Caco-2 (cell line): ENCODE measurements around the gene PHC3. TPM values are rescaled to one million over a fixed set of nuclear protein-coding genes. Genes with fewer than 3 reads are reported as not detected.

Source experiments
- BruUV-seq: library from RNA; stranded (reverse); fragments of 400-500 nt; replicated peaks from 2 replicates; lab custom pipeline; 2021; lab: Mats Ljungman, UMichigan
- CTCF ChIA-PET: fragments of 300-600 bp; sonication (Branson Sonifier 250); formaldehyde crosslinking; loops from one replicate; lab custom pipeline; 2022; ENCODE audit warnings: antibody characterized with exemption; lab: Charles Lee
- POLR2A ChIA-PET: fragments of 300-600 bp; sonication (Branson Sonifier 250); formaldehyde crosslinking; loops from one replicate; lab custom pipeline; 2022; ENCODE audit warnings: antibody characterized with exemption; lab: Charles Lee
- DNase-seq, 2 experiments: peaks; one replicate each; pipeline versions ENCODE4 v3.0.0 to v3.0.0-alpha.2; 2020 to 2022
- H3K27me3 ChIP-seq: replicated peaks from 2 replicates; pipeline ENCODE4 v1.6.0; 2011; ENCODE audit warnings: low read length; ENCODE audit not compliant: control insufficient read depth, insufficient read depth
- H3K36me3 ChIP-seq: 2 replicates; pipeline ENCODE4 v1.5.1; 2011; ENCODE audit warnings: low read length; ENCODE audit not compliant: control insufficient read depth, insufficient read depth
- H3K4me1 ChIP-seq: fragments of 250-450 bp; sonication (Bioruptor Pico); 2 replicates; pipeline ENCODE4 v1.5.1; 2020; ENCODE audit warnings: mild to moderate bottlenecking
- H3K4me3 ChIP-seq: 2 replicates; pipeline ENCODE4 v1.5.1; 2011; ENCODE audit warnings: low read depth, mild to moderate bottlenecking, control low read depth, low read length
- H3K9me3 ChIP-seq: fragments of 250-450 bp; sonication (Bioruptor Pico); 2 replicates; pipeline ENCODE4 v1.5.1; 2020; ENCODE audit warnings: mild to moderate bottlenecking, moderate library complexity
- H3K27ac Mint-ChIP-seq: one replicate; pipeline ENCODE4 v1.8.0; 2022; ENCODE audit warnings: mixed read lengths; ENCODE audit not compliant: unreplicated experiment
- H3K27me3 Mint-ChIP-seq: one replicate; pipeline ENCODE4 v1.8.0; 2022; ENCODE audit warnings: mixed read lengths; ENCODE audit not compliant: insufficient read depth, unreplicated experiment
- H3K36me3 Mint-ChIP-seq: one replicate; pipeline ENCODE4 v1.8.0; 2022; ENCODE audit warnings: mild to moderate bottlenecking, mixed read lengths; ENCODE audit not compliant: insufficient read depth, unreplicated experiment
- H3K4me1 Mint-ChIP-seq: one replicate; pipeline ENCODE4 v1.8.0; 2022; ENCODE audit warnings: low read depth, mixed read lengths; ENCODE audit not compliant: unreplicated experiment
- H3K4me3 Mint-ChIP-seq: one replicate; pipeline ENCODE4 v1.8.0; 2022; ENCODE audit warnings: mild to moderate bottlenecking, moderate library complexity, mixed read lengths; ENCODE audit not compliant: unreplicated experiment
- H3K9me3 Mint-ChIP-seq: one replicate; pipeline ENCODE4 v1.8.0; 2022; ENCODE audit warnings: mixed read lengths; ENCODE audit not compliant: unreplicated experiment
- CTCF ChIP-seq, 2 experiments: fragments of 200-600 bp in 1 of 2; IDR thresholded peaks; 1 replicate in 1 of 2; 2 replicates in 1 of 2; pipeline versions ENCODE4 v1.5.1 to v1.8.0; 2011 to 2022; ENCODE audit warnings: antibody characterized with exemption in 1 of 2, control low read depth in 1 of 2, inconsistent platforms in 1 of 2, low read depth in 1 of 2, low read length in 1 of 2, mild to moderate bottlenecking in 1 of 2, moderate library complexity in 1 of 2; ENCODE audit not compliant: insufficient read depth in 1 of 2, severe bottlenecking in 1 of 2, unreplicated experiment in 1 of 2
- intact Hi-C: fragments of 100-400 bp; cut with micrococcal nuclease; formaldehyde crosslinking; loops from one replicate; pipeline ENCODE4 v1.10.0; 2022; ENCODE audit not compliant: unreplicated experiment
- total RNA-seq: library from RNA; stranded (reverse); gene quantifications from 2 replicates; pipeline ENCODE4 v1.2.3, GENCODE V29; 2022

The PHC3 gene
- total RNA-seq, 1 experiment from 2014 or later: 29.8 TPM

DNA sequence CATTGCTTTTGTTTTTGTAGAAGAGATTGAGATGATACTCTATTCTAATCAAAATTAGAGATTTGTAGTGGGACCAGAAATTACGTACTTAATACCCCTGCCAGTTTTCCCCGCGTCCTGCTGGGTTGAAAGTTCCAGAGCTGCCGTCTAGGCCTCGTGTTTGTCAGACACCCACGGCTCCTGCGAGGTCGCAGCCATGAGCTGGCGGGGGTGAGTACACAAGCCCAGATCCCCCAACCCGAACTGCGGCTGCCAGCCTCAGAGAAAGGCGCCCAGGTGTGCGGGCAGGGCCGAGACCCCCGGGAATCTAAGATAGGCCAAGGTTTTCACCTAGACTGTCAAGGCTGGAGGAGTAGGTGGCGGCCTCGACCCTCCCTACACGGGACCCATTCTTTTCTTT, 117.4 kb downstream of the PHC3 start:
- BruUV-seq: no TSS peak
- Mint-ChIP-seq H3K27me3 (no peaks in the 10 kb centered on the region), H3K27ac (no peak overlapping the region), H3K36me3 (peaks cover 7% of the 10 kb centered on the region), H3K9me3 (no peaks in the 10 kb centered on the region), H3K4me1 (no peaks in the 10 kb centered on the region), H3K4me3 (no peak overlapping the region)
- ChIA-PET CTCF (interaction anchor here (0.7 kb wide), 1 partner anchor 346 kb away, joined by 7 read pairs; no protein-coding TSS in a partner anchor), POLR2A (no interaction called here)
- Histone ChIP-seq H3K4me3 (no peak overlapping the region), H3K4me1 (no peaks in the 10 kb centered on the region), H3K27me3 (no peaks in the 10 kb centered on the region), H3K9me3 (no peaks in the 10 kb centered on the region), H3K36me3 (no peaks in the 10 kb centered on the region; the same call in 1 of the 2 replicates)
- TF ChIP-seq CTCF (IDR thresholded peaks at IDR 0.05; ENCODE audit: insufficient read depth in 1 of 2, low read depth in 1 of 2, low read length in 1 of 2, severe bottlenecking in 1 of 2, unreplicated experiment in 1 of 2): no peak
- intact Hi-C loops: no loop called here
- DNase-seq: no peak

DNA sequence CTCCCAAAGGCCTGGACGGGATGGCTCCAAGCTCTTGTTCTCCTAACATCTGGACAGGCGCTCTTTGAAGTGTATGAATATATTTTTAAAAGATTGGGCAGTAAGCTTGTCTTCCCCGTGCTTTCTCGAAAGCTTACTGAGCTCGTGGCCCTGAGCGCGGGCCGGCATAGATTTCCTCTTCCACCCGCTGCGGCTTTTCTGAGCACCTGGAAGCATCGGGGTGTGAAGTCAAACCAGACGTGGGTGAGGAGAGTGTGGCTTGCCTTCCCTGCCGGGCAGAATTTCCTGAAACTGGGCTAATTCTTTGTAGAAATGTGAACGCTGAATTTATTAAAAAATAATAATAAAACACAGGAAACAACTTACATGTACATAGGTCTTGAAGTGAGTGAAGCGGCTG, 117.8 kb downstream of the PHC3 start:
- Mint-ChIP-seq H3K4me3 (no peak overlapping the region), H3K27ac (no peak overlapping the region), H3K9me3 (no peaks in the 10 kb centered on the region), H3K36me3 (peaks cover 7% of the 10 kb centered on the region), H3K4me1 (no peaks in the 10 kb centered on the region), H3K27me3 (no peaks in the 10 kb centered on the region)
- no TSS peak for BruUV-seq
- no peak for DNase-seq
- no peak for TF ChIP-seq CTCF (IDR thresholded peaks at IDR 0.05; ENCODE audit: insufficient read depth in 1 of 2, low read depth in 1 of 2, low read length in 1 of 2, severe bottlenecking in 1 of 2, unreplicated experiment in 1 of 2)
- ChIA-PET POLR2A (no interaction called here), CTCF (no interaction called here)
- Histone ChIP-seq H3K27me3 (no peaks in the 10 kb centered on the region), H3K9me3 (no peaks in the 10 kb centered on the region), H3K4me1 (no peaks in the 10 kb centered on the region), H3K36me3 (no peaks in the 10 kb centered on the region; the same call in 1 of the 2 replicates), H3K4me3 (no peak overlapping the region)
- intact Hi-C loops: no loop called here

DNA sequence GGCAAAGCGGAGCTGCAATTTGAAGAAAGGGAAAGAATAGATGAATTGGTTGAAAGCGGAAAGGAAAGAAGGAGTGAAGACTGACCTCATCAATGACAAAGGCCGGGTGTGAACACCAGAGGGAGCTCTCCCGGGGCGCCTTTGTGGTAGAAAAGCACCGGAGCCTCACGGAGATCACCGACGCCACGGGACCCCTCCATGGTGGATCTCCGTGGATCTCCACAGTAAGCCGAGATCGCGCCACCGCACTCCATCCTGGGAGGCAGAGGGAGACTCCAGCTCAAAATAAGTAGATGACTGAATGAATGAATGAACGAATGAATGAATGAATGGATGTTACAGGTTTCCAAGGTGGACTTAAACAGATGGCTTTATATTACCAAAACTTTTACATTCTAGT, 118.8 kb downstream of the PHC3 start:
- ChIA-PET CTCF (no interaction called here), POLR2A (no interaction called here)
- Histone ChIP-seq H3K4me1 (no peaks in the 10 kb centered on the region), H3K9me3 (no peaks in the 10 kb centered on the region), H3K4me3 (no peak overlapping the region), H3K36me3 (no peaks in the 10 kb centered on the region; the same call in 1 of the 2 replicates), H3K27me3 (no peaks in the 10 kb centered on the region)
- no TSS peak for BruUV-seq
- TF ChIP-seq CTCF (IDR thresholded peaks at IDR 0.05; ENCODE audit: insufficient read depth in 1 of 2, low read depth in 1 of 2, low read length in 1 of 2, severe bottlenecking in 1 of 2, unreplicated experiment in 1 of 2): peak in 1 of 2 experiments; percentile 12
- peaks cover 7% of the 10 kb centered on the region for H3K36me3 Mint-ChIP-seq
- intact Hi-C loops: no loop called here
- no peaks in the 10 kb centered on the region for H3K9me3 Mint-ChIP-seq
- H3K4me3 Mint-ChIP-seq: no peak overlapping the region
- no peaks in the 10 kb centered on the region for H3K4me1 Mint-ChIP-seq
- DNase-seq: no peak
- H3K27me3 Mint-ChIP-seq: no peaks in the 10 kb centered on the region
- no peak overlapping the region for H3K27ac Mint-ChIP-seq
